GM18517 (cell line): ENCODE measurements around the gene DHX16.
"Not testable (repeated sequence)": the region's sequence is repeated elsewhere in the genome, so short reads cannot be mapped to it uniquely, and the experiment has no call there.

Source experiments
- ATAC-seq: cut with Tn5 transposase; IDR thresholded peaks from one replicate; pipeline ENCODE4 v1.9.1; 2021; ENCODE audit warnings: mild to moderate bottlenecking, moderate library complexity; ENCODE audit not compliant: unreplicated experiment

DHX16 gene

DNA sequence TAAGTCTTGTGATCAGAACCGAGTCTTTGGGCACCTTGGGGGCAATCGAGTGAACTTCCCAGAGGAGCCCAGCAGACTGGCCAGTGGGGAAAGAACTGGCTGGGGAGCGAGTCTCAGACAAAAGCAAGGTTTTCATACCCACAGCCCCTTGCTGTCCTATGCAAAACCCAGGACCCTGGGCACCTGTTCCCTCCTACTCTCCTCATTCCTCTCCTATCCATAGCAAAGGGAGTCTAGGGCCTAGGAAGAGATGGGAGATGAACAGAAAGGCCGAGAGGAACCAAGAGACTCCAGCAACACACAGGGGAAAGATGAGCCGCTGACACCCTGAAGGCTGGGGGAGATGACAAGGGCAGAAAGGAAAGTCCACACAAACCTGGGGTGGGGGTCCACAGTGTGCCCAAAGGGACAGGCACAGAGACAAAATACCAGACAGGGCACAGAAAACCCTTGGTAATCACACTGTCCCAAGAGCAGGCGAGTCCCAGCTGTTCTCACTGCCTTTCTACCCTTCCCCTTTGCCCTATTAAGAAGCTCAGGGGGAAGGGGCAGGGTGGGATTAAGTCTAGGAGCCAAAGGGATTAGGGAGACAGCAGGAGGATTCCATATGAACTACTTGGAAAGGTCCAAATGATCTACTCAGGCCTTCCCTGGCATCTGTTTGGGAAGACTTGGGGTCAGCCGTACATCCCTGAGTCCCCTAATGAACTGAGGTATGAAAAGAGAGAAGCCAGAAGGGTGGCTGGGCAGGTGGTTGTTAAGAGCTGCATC, 7.1 kb upstream of the DHX16 start:
- ATAC-seq: no peak

DNA sequence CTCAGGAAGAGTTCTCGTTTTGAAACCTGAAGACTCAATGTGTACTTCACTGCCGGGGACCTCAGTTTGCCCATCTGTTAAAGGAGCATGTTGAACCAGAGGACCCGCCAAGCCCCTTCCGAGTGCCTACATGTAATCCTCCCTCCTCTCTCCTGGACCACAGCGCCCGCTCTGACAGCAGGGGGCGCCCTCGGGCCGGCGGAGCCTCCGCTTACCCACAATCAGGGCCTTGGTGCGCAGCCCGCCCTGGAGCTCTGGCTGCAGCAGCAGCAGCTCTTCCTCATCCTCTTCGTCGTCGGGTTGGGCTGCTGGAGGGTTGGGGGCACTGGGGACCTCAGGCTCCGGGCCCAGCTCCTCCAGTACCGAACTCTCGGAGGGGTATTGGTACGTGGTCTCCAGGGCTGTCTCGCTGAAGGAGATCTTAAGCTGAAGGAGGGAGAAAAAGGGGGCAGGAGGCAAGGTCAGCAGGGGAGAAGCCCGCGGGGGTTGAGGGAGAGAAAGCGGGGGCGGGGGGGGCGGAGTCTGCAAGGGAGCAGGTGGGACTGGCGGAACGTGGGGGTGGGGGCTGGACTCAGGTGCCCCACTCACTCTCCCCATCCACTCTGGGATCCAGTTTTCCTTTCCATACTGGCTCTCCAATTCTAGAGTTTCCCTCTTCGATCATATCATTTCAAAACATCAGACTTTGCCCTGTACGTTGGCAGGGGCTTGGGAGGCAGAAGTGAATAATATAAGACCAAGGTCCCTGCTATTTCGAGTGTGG, 6.3 kb upstream of the DHX16 start:
- ATAC-seq: peak; percentile 39

DNA sequence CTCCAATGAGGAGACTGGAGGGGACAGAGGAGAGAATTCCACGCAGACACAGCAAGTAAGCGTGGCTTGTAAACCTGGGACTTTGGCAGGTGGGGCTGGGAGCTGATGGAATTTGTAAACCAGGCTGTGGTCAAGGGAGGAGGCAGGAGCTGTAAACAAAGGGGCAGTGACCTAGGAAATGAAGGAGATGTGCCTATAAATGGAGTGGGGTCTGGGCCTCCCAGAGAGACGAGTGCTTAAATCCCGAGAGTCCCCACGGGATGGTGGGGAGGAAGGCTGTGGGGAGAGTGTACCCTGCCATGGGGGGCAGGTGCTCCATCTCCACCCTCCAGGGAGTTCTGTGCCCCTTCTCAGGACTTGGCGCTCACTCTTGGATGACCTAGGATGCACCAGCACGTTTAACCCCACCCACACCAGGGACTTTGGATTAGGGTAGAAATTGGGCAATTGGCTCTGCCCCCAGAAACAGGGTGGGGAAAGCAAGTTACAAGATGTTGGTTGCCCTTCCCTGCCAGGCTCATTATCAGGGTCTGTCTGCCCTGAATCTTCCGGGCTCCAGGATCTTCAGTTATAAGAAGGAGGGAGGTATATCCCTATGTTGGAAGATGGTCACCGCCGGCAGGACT, 4.0 kb upstream of the DHX16 start:
- no peak for ATAC-seq

DNA sequence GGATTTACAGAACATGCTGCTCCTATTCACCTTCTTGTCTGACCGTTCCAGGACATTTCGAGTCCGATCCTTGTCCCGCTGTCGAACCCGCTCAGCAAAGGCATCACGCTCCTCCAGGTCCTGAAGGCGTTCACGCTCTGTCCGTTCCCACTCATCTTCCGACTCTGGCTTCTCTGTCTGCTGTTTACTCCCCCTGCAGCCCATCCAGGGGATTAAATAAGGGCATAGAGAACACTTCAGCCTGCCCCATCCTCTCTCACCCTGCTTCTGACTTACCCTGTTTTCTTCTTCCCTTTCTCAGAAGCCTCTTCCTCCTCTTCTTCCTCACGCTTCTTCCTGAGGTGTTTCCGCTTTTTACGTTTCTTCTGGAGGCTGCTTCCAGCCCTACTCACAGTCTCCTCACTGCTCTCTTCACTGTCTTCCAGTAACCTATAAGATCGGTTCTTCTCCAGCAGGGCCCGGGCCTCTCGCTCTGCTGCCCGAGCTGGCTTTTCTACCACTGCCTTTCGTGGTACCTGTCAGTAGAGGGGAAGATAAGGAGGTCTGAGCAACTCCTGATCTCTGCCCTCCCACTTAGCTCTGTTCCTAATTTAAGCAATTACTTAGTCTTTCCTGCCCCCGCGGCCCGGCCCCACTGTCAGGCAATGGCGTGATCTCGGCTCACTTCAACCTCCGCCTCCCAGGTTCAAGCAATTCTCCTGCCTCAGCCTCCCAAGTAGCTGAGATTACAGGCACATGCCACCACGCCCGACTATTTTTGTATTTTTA, 1.9 kb downstream of the DHX16 start:
- no peak for ATAC-seq

DNA sequence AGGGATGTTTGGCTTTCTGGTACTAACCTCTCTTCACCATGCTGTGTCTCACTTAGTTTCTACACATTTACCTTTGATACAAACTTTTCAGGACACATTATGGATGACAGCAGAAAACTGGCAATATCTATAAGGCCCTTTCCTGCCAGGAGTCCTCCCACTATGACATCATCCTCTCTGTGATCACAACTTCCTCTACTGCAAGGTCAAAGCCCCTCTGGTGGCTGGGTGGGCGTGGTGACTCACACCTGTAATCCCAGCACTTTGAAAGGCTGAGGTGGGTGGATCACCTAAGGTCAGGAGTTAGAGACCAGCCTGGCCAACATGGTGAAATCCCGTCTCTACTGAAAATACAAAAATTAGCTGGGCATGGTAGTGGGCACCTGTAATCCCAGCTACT, 6.5 kb downstream of the DHX16 start:
- not testable (repeated sequence) for ATAC-seq

DNA sequence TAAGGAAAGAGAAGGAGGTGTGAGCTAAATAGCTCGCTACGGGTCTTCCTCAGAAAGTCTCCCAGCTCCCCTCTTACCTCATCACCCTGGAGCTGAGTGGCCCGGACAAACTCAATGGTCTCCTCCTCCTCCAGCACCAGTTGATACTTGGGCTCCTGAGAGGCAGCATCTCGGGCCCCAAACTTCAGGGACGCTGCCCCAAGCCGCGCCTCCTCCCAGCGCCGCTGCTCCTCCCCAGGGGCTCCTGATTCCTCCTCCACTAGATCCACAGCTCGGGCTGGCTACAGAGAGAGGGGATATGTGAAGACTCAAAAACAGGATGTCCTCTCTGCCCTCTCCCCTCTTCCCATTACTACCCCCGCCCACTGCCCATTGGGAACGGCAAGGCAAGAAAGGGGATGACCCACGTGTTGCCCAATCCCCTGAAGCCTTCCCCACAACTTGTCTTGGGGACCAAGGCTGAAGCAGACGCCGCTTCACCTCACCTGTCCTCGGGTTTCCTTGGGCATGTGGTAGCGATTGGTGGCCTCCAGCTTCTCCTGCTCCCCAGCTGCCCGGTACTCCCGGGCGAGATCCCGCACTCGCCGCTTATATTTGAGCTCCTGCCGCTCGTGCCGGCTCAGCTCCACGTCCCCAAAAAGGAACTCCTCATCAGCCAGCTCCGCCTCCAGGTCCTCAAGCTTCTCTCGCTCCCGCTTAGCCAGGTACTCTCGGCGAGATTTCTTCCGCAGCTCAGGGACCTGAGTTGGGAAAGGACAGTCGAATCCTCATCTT, 7.6 kb downstream of the DHX16 start:
- no peak for ATAC-seq

DNA sequence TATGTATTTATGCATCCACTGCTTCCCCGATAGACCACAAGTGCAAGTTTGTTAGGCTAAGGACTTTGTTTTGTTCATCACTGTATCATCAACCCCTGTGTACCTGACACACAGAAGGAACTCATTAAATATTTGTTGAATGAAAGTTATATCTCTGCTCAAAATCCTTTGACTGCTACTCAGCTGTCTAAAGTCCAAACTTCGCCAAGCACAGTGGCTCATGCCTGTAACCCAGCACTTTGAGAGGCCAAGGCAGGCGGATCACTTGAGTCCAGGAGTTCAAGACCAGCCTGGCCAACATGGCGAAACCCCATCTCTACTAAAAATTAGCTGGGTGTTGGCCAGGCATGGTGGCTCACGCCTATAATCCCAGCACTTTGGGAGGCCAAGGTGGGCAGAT, 14.9 kb downstream of the DHX16 start:
- ATAC-seq: not testable (repeated sequence)

DNA sequence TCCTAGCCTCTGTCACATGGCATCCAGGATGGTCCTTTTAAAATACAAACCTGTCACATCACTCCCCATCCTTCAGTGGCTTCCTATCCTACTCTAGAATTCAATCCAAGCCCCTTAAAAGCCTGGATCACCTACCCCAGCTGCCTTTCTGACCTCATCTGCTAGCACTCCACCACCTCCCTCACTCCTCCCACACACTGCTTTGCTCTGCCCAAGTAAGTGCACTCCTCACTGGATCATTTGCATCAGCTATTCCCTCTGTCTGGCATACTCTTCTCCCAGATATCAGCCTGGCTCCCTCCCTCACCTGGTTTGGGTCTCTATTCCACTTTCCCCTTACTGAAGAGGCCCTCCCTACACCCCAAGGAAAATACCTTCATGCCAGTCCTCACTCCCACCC, 15.4 kb downstream of the DHX16 start:
- no peak for ATAC-seq

DNA sequence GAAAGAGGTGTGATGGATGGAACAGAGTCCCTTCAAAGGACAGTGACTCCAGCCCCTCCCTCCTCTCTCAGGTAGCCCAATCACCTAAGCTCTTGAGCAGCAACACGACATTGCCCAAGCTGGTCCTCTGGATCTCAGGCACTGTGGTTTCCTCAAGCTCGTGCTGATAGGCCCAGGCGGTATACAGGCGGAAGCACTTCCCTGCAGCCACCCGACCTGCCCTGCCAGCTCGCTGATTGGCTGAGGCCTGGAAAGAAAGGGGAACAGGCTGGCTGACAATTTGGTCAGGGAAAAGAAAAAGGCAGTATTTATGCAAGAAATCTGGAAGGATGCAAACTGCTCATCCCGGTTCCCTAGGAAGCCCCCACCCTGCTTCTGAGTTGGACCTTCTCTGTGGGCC, 16.3 kb downstream of the DHX16 start:
- no peak for ATAC-seq

DNA sequence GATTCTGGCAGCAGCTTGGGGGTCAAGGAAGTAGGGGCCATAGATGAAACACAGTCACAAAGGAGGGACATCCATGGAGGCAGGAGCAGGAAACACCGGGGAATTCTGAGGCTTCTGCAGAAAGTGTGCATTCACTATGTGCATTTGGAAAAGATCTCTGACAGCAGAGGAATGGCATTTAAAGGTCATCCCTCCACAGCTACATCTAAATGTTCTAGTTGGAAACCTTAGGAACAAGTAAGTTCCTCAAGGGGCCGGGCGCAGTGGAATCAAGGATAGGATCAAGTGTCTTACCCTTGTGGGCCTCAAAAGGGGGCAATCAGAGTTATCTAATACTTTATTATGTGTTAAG, 17.1 kb downstream of the DHX16 start:
- no peak for ATAC-seq

DNA sequence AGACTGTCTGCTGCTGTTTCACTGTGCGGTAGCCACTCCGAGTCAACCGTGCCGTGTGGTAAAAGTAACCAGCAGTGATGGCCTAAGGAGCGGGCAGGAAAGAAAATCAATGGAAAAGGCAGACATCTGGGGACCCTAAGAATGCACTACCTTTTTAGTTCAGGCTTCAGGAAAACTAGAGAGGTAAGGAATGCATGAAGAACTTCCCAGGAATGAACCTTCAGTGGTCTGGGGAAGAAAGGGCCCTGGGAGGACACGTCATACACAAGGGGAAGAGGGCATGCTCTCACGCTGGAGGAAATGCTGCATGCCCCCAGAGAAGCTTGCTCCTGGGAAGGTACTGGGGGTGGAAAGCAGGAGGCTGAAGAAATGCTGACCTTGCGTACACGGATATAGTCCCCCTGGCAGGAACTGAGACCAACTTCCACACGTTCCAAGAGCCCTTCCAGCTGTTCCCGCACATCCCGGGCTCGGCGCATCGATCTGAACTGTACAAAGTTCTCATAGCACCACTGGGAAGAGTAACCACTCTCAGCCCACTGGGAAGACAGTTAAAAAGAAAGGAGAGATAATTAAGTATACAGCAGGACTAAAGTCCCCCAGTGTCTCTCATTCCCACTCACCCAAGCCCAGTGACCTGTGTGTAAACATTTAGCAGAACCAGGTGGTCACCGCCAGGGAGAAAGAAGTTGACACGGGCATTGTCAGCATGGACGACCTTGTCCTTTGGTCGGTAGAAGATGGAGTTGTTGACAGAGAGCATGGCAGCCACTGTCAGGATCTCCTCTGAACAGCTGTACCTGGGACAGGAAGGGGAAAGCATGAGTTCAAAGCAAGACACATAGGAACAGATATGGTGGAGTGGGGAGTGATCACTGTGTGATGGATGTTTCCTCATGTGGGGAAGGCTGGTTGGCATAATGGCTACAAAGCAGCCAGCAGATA, 17.7 kb downstream of the DHX16 start:
- no peak for ATAC-seq

DNA sequence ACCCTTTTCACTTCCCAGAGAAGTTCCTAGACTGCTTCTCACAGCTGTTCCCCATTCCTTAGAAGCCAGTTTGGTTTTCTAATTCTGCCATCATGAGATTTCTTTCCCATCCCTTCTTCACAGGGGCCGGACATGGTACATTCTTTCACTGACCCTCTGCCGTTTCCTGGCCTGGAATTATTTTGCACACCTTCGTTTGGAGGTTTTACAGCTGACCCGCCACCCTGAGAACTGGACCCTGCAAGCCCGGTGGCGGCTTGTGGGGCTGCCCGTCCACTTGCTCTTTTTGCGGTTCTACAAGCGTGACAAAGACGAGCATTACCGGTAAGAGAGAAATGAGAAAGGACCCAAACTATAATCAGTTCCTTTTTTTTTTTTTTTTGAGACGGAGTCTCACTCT, 21.7 kb downstream of the DHX16 start:
- no peak for ATAC-seq

DNA sequence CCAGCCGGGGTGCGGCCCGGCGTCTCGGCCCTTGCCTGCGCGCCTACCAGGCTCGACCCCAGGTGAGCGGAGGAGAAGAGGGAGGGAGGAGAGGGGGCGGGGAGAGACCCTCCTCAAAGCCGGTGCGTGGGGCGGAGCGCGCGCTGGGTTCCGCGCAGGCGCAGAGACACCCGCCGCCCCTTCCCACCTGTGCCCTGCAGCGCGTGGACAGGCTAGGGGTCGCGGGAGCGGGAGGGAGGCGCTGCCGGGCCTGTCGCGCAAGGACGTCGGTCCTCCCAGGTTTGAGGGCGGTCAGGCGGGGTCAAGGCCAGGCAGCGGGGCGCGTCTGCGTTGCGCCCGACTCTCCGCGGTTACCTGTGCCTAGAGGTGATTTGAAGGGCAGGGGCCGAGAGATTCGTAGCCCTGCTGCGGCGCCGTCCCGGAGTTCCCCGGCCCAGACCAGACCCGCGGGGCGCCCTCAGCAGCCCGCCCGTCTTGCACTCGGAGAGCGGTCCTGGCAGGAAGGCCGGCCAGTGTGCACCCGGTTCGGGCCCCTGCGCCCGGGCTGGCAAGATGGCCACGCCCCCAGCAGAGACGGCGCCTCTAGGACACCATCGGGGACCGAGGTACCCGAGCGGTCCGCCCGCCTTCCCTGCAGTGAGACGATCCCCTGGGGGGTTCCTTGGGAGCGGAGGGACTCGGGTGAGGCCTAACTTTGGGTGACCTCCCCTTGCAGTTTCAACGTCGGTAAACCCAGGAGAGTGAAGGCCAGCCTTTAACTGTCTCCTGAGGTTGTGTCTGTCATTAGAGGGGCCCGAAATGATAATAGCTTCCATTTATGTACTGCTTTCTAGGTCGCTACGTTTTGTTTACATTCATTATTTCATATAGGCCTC, 25.3 kb downstream of the DHX16 start:
- peak; percentile 56 for ATAC-seq

DNA sequence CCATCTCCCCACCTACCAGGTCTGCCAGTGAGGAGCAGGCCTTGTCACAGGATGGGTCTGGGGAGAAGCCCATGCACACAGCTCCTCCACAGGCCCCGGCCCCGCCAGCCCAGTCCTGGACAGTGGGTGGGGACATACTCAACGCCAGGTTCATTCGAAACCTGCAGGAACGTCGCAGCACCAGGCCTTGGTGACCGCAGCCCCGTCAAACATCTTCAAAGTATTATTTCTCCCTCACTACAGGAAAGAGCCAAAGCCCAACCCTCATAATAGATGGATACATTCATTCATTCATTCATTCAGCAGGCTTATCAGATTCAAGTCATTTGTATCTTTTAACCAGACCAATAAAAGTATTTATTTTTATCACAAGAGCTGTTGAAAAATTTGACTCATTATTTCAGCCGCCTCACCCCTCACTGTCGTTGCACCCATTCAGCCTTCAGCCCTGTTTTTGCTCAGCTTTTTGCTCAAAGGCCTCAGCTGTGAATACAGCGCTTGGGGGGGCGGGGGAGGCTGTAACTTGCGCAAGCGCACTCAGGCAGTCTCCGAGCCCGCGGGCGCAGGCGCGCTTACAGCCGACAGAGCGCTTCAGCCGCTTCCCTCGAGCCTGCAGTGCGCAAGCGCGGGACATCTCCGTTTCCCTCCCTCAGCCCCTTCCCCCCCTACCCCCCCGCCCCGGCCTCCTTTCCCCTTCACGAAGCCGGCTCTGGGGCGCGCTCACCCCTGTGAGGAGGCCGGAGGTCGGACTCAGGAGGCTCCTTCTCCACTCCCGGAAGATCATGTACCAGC, 26.2 kb downstream of the DHX16 start, which contains the start of gene C6orf136:
TSS of gene C6orf136 (plus strand) at position 684 of the 792 bp plus-strand sequence. CDS start at position 783, 99 bp downstream.
- ATAC-seq: peak; percentile 40

DNA sequence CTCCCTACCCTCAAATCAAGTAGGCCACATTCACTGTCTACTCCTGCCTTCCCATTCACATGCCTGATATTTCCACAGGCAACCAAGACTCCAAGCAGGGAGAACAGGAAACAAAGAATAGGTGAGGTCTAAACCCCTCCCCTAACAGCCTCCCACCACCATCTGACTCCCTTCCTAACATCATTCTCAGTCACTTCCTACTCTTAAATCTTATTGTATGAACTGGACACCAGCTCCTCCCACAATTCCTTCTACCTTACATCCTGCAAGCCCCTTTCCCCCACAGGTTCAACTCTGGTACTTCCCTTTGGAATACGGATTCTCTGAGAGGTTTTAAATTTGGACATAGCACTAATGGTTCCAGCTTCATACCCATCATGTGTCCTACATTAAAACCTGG, 26.8 kb downstream of the DHX16 start:
- no peak for ATAC-seq

DNA sequence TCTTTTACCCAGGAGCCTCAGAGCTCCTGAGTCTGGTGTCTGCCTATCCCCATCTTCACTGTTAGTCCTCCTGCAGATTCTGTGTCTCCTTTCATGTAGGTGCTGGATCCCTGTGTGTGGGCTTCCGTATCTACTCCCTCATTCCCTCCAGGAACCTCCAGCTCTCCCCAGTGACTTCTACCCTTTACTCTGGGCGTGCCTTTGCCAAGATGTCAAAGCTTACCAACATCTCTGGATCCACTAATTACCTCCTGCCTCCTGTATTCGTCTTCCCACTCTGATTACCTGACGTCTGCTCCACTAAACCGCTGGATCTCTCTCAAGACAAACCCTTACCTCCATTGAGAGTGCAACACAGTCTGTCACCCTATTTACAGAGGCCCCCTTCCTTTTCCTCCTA, 28.0 kb downstream of the DHX16 start:
- no peak for ATAC-seq

DNA sequence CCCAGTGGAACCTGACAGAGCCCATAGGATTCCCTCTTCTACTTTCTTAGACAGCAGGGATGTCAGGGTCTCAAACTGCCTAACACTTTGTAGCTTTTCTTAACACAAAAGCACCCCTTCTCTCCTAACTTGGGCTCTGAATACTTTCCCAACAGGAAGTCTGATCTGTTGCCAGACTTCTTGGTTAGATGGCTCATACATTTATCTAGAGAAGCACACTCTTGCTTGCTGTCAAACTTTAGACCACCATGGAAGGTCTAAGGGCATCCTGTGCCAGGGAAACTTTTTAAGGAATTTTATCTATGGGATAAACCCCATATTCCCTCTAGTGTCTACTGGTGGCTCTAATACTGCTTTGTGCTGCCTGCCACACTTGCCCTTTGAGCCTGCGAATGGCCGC, 29.1 kb downstream of the DHX16 start:
- no peak for ATAC-seq

DNA sequence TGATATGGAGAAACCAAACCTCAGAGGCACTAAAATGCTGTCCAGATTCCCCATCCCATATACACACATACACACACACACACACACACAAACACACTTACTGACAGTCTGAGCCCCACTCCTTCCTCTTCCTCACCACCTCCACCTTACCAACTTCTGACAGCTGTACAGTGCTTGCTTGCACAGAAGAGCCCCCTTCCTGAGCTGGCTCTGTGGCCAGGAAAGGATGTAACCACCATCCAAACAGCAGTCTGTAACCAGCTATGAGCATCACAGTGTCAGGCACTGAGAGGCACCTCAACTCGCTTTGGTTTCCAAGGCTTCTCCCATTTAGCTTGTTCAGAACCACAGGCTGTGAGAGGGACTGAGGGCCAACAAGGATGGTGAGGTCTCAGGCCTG, 31.8 kb downstream of the DHX16 start:
- no peak for ATAC-seq
